AG04449 (cell line): ENCODE results near the gene PCDHB11.
"Not testable (repeated sequence)": the region's sequence is repeated elsewhere in the genome, so short reads cannot be mapped to it uniquely, and the experiment has no call there.

ENCODE experiments used
- CTCF ChIA-PET: fragments of 350-600 bp; formaldehyde crosslinking; extraction: SDS; loops from one replicate; lab custom pipeline; 2021; ENCODE audit warnings: antibody characterized with exemption; lab: Yijun Ruan, JAX
- POLR2A ChIA-PET: fragments of 400-600, 350-600 bp; formaldehyde crosslinking; extraction: SDS; loops from one replicate; lab custom pipeline; 2020; ENCODE audit warnings: antibody characterized with exemption, inconsistent platforms; lab: Yijun Ruan, JAX
- DNase-seq: peaks from one replicate; pipeline ENCODE4 v3.0.0-alpha.2; 2010; ENCODE audit warnings: low read depth, low spot score
- H3K4me3 ChIP-seq: 2 replicates; pipeline ENCODE4 v1.5.1; 2011; ENCODE audit warnings: low read depth, mild to moderate bottlenecking, control low read depth, low read length
- TF ChIP-seq, protein P1 (sequence below): IDR thresholded peaks from one replicate; pipeline ENCODE4 v1.5.1; 2011; ENCODE audit warnings: mild to moderate bottlenecking, moderate library complexity, low read length, control low read depth, inconsistent platforms; ENCODE audit not compliant: insufficient read depth; ENCODE audit errors: missing control alignments

PCDHB11 gene

DNA sequence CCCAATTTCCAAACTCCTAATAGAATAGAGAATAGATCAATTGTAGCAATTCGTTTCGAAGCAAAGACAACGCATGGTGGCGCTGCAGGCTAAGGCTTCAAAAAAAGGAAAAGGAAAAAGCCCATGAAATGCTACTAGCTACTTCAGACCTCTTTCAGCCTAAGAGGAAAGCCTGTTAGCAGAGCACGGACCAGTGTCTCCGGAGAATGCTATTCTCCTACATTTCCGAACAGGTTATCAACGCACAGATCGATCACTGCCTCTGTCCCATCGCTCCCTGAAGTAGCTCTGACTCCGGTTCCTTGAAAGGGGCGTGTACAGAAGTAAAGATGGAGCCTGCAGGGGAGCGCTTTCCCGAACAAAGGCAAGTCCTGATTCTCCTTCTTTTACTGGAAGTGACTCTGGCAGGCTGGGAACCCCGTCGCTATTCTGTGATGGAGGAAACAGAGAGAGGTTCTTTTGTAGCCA is 45.9 kb downstream of the PCDHB11 start, which contains the start of gene PCDHB15:
TSS of gene PCDHB15 (plus strand) at position 146 of the 468 bp plus-strand sequence. CDS start at position 330, 184 bp downstream.
- CTCF ChIA-PET, result interaction anchor here (0.7 to 2.6 kb wide), 7 partner anchors 13 to 322 kb away, joined by 3 to 13 read pairs (median 3); partner anchors contain the start of gene TAF7
- H3K4me3 ChIP-seq, result peak within 1 kb of the TSS; percentile 6; the same call in 1 of the 2 replicates
- POLR2A ChIA-PET, result no interaction called here

DNA sequence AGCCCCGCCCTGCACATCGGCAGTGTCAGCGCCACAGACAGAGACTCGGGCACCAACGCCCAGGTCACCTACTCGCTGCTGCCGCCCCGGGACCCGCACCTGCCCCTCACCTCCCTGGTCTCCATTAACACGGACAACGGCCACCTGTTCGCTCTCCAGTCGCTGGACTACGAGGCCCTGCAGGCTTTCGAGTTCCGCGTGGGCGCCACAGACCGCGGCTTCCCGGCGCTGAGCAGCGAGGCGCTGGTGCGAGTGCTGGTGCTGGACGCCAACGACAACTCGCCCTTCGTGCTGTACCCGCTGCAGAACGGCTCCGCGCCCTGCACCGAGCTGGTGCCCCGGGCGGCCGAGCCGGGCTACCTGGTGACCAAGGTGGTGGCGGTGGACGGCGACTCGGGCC is 47.5 kb downstream of the PCDHB11 start:
- H3K4me3 ChIP-seq, DNase-seq, POLR2A ChIA-PET: not testable (repeated sequence)
- CTCF ChIA-PET, result interaction anchor here (1.8 kb wide), 1 partner anchor 72 kb away, joined by 5 read pairs; no protein-coding TSS in a partner anchor

More for the DNA sequence above, 45.9 kb downstream of the PCDHB11 start, which contains the start of gene PCDHB15:
- TF ChIP-seq, protein P1, sequence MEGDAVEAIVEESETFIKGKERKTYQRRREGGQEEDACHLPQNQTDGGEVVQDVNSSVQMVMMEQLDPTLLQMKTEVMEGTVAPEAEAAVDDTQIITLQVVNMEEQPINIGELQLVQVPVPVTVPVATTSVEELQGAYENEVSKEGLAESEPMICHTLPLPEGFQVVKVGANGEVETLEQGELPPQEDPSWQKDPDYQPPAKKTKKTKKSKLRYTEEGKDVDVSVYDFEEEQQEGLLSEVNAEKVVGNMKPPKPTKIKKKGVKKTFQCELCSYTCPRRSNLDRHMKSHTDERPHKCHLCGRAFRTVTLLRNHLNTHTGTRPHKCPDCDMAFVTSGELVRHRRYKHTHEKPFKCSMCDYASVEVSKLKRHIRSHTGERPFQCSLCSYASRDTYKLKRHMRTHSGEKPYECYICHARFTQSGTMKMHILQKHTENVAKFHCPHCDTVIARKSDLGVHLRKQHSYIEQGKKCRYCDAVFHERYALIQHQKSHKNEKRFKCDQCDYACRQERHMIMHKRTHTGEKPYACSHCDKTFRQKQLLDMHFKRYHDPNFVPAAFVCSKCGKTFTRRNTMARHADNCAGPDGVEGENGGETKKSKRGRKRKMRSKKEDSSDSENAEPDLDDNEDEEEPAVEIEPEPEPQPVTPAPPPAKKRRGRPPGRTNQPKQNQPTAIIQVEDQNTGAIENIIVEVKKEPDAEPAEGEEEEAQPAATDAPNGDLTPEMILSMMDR, result no peak
- no peak for DNase-seq

DNA sequence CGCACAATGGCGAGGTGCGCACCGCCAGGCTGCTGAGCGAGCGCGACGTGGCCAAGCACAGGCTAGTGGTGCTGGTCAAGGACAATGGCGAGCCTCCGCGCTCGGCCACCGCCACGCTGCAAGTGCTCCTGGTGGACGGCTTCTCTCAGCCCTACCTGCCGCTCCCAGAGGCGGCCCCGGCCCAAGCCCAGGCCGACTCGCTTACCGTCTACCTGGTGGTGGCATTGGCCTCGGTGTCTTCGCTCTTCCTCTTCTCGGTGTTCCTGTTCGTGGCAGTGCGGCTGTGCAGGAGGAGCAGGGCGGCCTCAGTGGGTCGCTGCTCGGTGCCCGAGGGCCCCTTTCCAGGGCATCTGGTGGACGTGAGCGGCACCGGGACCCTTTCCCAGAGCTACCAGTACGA is 48.0 kb downstream of the PCDHB11 start:
- POLR2A ChIA-PET, DNase-seq, H3K4me3 ChIP-seq: not testable (repeated sequence)
- CTCF ChIA-PET, result interaction anchor here (1.8 kb wide), 1 partner anchor 72 kb away, joined by 5 read pairs; no protein-coding TSS in a partner anchor

DNA sequence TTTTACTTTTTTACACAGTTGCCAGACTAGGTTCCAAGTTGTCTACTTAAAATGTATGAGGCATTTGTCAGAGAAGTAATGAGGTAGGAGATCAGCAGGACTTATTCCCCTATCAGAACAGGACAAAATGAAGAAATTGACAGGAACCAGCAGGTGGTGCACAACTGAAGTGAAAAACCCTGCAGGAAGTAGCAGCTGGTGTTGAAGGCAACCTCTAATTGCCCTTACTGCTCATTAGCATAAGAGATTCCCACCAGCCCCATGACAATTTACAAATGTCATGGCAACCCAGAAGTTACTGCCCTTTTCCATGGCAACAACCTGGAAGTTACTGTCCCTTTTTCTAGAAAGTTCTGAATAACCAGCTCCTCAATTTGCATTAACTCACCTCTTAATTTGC is 51.1 kb downstream of the PCDHB11 start:
- DNase-seq, result no peak
- POLR2A ChIA-PET, result no interaction called here

More for the DNA sequence above, 51.1 kb downstream of the PCDHB11 start:
- no peak overlapping the region for H3K4me3 ChIP-seq
- TF ChIP-seq, protein P1, result no peak
- CTCF ChIA-PET, result no interaction called here
